Neuronal stem cell (in vitro differentiated cells): Measurements from ENCODE around the gene GSTM4.

Experiments
- DNase-seq: peaks from one replicate; pipeline ENCODE4 v3.0.0-alpha.2; 2013; ENCODE audit warnings: low spot score
- H2AFZ ChIP-seq: one replicate; pipeline ENCODE4 v1.6.1; 2013; ENCODE audit warnings: mild to moderate bottlenecking, low read length, inconsistent platforms
- H2AK5ac ChIP-seq: 2 replicates; pipeline ENCODE4 v1.6.1; 2013; ENCODE audit warnings: low read depth, mild to moderate bottlenecking, inconsistent platforms, low read length, moderate library complexity, mixed read lengths
- H2BK120ac ChIP-seq: 2 replicates; pipeline ENCODE4 v1.6.1; 2013; ENCODE audit warnings: low read depth, mild to moderate bottlenecking, inconsistent platforms, low read length, moderate library complexity, mixed read lengths
- H2BK12ac ChIP-seq: one replicate; pipeline ENCODE4 v1.6.1; 2013; ENCODE audit warnings: low read length, inconsistent platforms
- H2BK15ac ChIP-seq: 2 replicates; pipeline ENCODE4 v1.6.1; 2013; ENCODE audit warnings: mild to moderate bottlenecking, low read length, inconsistent platforms, mixed read lengths
- H2BK5ac ChIP-seq: one replicate; pipeline ENCODE4 v1.6.1; 2013; ENCODE audit warnings: inconsistent platforms, mild to moderate bottlenecking, low read length, moderate library complexity
- H3K14ac ChIP-seq: one replicate; pipeline ENCODE4 v1.6.1; 2013; ENCODE audit warnings: low read length, inconsistent platforms
- H3K18ac ChIP-seq: 2 replicates; pipeline ENCODE4 v1.6.1; 2013; ENCODE audit warnings: low read length, inconsistent platforms
- H3K23ac ChIP-seq: 2 replicates; pipeline ENCODE4 v1.6.1; 2013; ENCODE audit warnings: low read depth, mild to moderate bottlenecking, mixed read lengths, low read length, inconsistent platforms; ENCODE audit not compliant: poor library complexity
- H3K27ac ChIP-seq: replicated peaks from 3 replicates; pipeline ENCODE4 v1.5.1; 2013; ENCODE audit warnings: low read length, inconsistent platforms
- H3K27me3 ChIP-seq, 3 experiments: 2 replicates each; pipeline ENCODE4 v1.6.1; 2013; ENCODE audit warnings: low read length in 3 of 3, mild to moderate bottlenecking in 2 of 3, inconsistent platforms in 1 of 3, low read depth in 1 of 3, mixed read lengths in 1 of 3, moderate library complexity in 1 of 3; ENCODE audit not compliant: control insufficient read depth in 3 of 3, insufficient read depth in 3 of 3
- H3K36me3 ChIP-seq, 2 donors: replicated peaks in 1 of 2; 2 replicates each; pipeline ENCODE4 v1.6.1; 2013; ENCODE audit warnings: low read length in 2 of 2; ENCODE audit not compliant: control insufficient read depth in 2 of 2, insufficient read depth in 2 of 2
- H3K4ac ChIP-seq: 2 replicates; pipeline ENCODE4 v1.6.1; 2013; ENCODE audit warnings: inconsistent platforms, mild to moderate bottlenecking, low read length, moderate library complexity
- H3K4me1 ChIP-seq, 2 donors: 1 replicate in 1 of 2; 2 replicates in 1 of 2; pipeline ENCODE4 v1.6.1; 2013; ENCODE audit warnings: low read length in 2 of 2, low read depth in 1 of 2; ENCODE audit not compliant: control insufficient read depth in 2 of 2, insufficient read depth in 1 of 2
- H3K4me2 ChIP-seq: one replicate; pipeline ENCODE4 v1.6.1; 2013; ENCODE audit warnings: mild to moderate bottlenecking, low read length, inconsistent platforms; ENCODE audit not compliant: insufficient read depth, poor library complexity, severe bottlenecking
- H3K4me3 ChIP-seq, 2 donors: 2 replicates each; pipeline ENCODE4 v1.5.1; 2013; ENCODE audit warnings: low read length in 2 of 2, mild to moderate bottlenecking in 2 of 2, inconsistent platforms in 1 of 2, moderate library complexity in 1 of 2
- H3K79me1 ChIP-seq: one replicate; pipeline ENCODE4 v1.6.1; 2013; ENCODE audit warnings: low read depth, mild to moderate bottlenecking, inconsistent platforms, low read length, moderate library complexity
- H3K9ac ChIP-seq: one replicate; pipeline ENCODE4 v1.6.1; 2013; ENCODE audit warnings: mild to moderate bottlenecking, low read depth, low read length, inconsistent platforms; ENCODE audit not compliant: poor library complexity
- H3K9me3 ChIP-seq, 2 donors: replicated peaks in 1 of 2; 2 replicates each; pipeline versions ENCODE3 to v1.6.1; 2013; ENCODE audit warnings: low read length in 2 of 2, mild to moderate bottlenecking in 2 of 2, inconsistent platforms in 1 of 2, low read depth in 1 of 2, mixed read lengths in 1 of 2, moderate library complexity in 1 of 2; ENCODE audit not compliant: control insufficient read depth in 2 of 2, insufficient read depth in 1 of 2
- H4K8ac ChIP-seq: one replicate; pipeline ENCODE4 v1.6.1; 2013; ENCODE audit warnings: low read depth, mild to moderate bottlenecking, inconsistent platforms, low read length, moderate library complexity
- H4K91ac ChIP-seq: one replicate; pipeline ENCODE4 v1.6.1; 2013; ENCODE audit warnings: low read length, low read depth, mild to moderate bottlenecking, inconsistent platforms; ENCODE audit not compliant: poor library complexity
- WGBS, 2 donors: extraction: QIAGEN DNeasy Blood & Tissue Kit; methylation state at CpG; one replicate each; pipeline ENCODE4 v1.1.7; 2013; ENCODE audit warnings: missing lambda C conversion rate in 2 of 2, mixed read lengths in 1 of 2; ENCODE audit not compliant: insufficient read length in 2 of 2, insufficient replicate concordance in 1 of 2; ENCODE audit errors: extremely low coverage in 2 of 2; 5-methylcytosine and 5-hydroxymethylcytosine counted together

Gene GSTM4

GRCh38 chr1:109611308-109611990 is 44.5 kb upstream of the GSTM4 start:
- Histone ChIP-seq H2BK5ac (no peak overlapping the region), H3K4me3 (no peak overlapping the region), H4K91ac (no peak overlapping the region), H3K9me3 (no peaks in the 10 kb centered on the region), H3K4me1 (peaks cover 5 to 6% of the 10 kb centered on the region in 2 donors), H3K9ac (no peak overlapping the region), H3K4ac (no peak overlapping the region), H3K4me2 (no peak overlapping the region), H3K79me1 (no peaks in the 10 kb centered on the region), H3K27ac (no peak overlapping the region), H2AFZ (no peak overlapping the region), H2BK15ac (no peak overlapping the region), H2BK120ac (no peak overlapping the region), H3K36me3 (no peaks in the 10 kb centered on the region), H3K23ac (no peak overlapping the region), H3K27me3 (no peaks in the 10 kb centered on the region), H3K14ac (no peak overlapping the region), H3K18ac (no peak overlapping the region), H4K8ac (no peak overlapping the region), H2AK5ac (peak overlapping the region; percentile 60), H2BK12ac (no peak overlapping the region)
- DNase-seq = no peak
- WGBS, 2 donors = no CpG with 5 or more reads among the region's 13 CpGs

GRCh38 chr1:109613361-109614147 is 42.3 kb upstream of the GSTM4 start:
- DNase-seq = no peak
- no peaks in the 10 kb centered on the region for H3K79me1 ChIP-seq
- no peak overlapping the region for H2BK12ac ChIP-seq
- no peak overlapping the region for H2BK15ac ChIP-seq
- H2AK5ac ChIP-seq = no peak overlapping the region
- no peak overlapping the region for H2BK120ac ChIP-seq
- H3K23ac ChIP-seq = no peak overlapping the region
- no peak overlapping the region for H3K4me2 ChIP-seq
- peaks cover 14 to 22% of the 10 kb centered on the region in 2 donors for H3K4me1 ChIP-seq
- H3K14ac ChIP-seq = no peak overlapping the region
- no CpG with 5 or more reads among the region's 7 CpGs for WGBS, 2 donors
- no peak overlapping the region for H3K9ac ChIP-seq
- no peak overlapping the region for H2BK5ac ChIP-seq
- no peaks in the 10 kb centered on the region for H3K9me3 ChIP-seq
- no peak overlapping the region for H3K4me3 ChIP-seq
- no peak overlapping the region for H3K27ac ChIP-seq
- H4K8ac ChIP-seq = no peak overlapping the region
- no peaks in the 10 kb centered on the region for H3K36me3 ChIP-seq
- H2AFZ ChIP-seq = no peak overlapping the region
- H3K18ac ChIP-seq = no peak overlapping the region
- H3K4ac ChIP-seq = no peak overlapping the region
- H4K91ac ChIP-seq = no peak overlapping the region
- no peaks in the 10 kb centered on the region for H3K27me3 ChIP-seq

- no CpG with 5 or more reads among the region's 3 CpGs for WGBS, 2 donors
- no peak overlapping the region for H3K4me2 ChIP-seq
- H2BK120ac ChIP-seq = no peak overlapping the region
- no peak for DNase-seq
- H3K23ac ChIP-seq = no peak overlapping the region
- no peak overlapping the region for H2AK5ac ChIP-seq
- no peak overlapping the region for H2BK5ac ChIP-seq
- H3K27me3 ChIP-seq = no peaks in the 10 kb centered on the region
- no peak overlapping the region for H3K18ac ChIP-seq
- H3K79me1 ChIP-seq = no peaks in the 10 kb centered on the region
- no peak overlapping the region for H3K27ac ChIP-seq
- peaks cover 16 to 31% of the 10 kb centered on the region in 2 donors for H3K4me1 ChIP-seq
- no peak overlapping the region for H3K4me3 ChIP-seq
- peak overlapping the region; percentile 56 for H2AFZ ChIP-seq
- no peaks in the 10 kb centered on the region for H3K36me3 ChIP-seq
- no peak overlapping the region for H3K9ac ChIP-seq
- no peak overlapping the region for H3K4ac ChIP-seq
- H2BK12ac ChIP-seq = no peak overlapping the region
- no peak overlapping the region for H4K8ac ChIP-seq
- H2BK15ac ChIP-seq = no peak overlapping the region
- no peak overlapping the region for H3K14ac ChIP-seq
- no peak overlapping the region for H4K91ac ChIP-seq
- H3K9me3 ChIP-seq = no peaks in the 10 kb centered on the region
Observed at GRCh38 chr1:109615879-109616278, 40.0 kb upstream of the GSTM4 start.

GRCh38 chr1:109616391-109616790 is 39.5 kb upstream of the GSTM4 start:
- H3K79me1 ChIP-seq = peaks cover 3% of the 10 kb centered on the region
- no peak overlapping the region for H3K27ac ChIP-seq
- no peak overlapping the region for H3K4me2 ChIP-seq
- H2AFZ ChIP-seq = peak overlapping the region; percentile 56
- H3K9ac ChIP-seq = no peak overlapping the region
- no peak overlapping the region for H3K4ac ChIP-seq
- WGBS, 2 donors = no CpG with 5 or more reads among the region's 3 CpGs
- DNase-seq = no peak
- no peaks in the 10 kb centered on the region for H3K27me3 ChIP-seq
- H2BK15ac ChIP-seq = no peak overlapping the region
- H3K14ac ChIP-seq = no peak overlapping the region
- H2BK5ac ChIP-seq = no peak overlapping the region
- no peak overlapping the region for H2BK12ac ChIP-seq
- H3K23ac ChIP-seq = no peak overlapping the region
- H3K4me1 ChIP-seq = peaks cover 17 to 35% of the 10 kb centered on the region in 2 donors
- H3K18ac ChIP-seq = no peak overlapping the region
- no peak overlapping the region for H4K91ac ChIP-seq
- no peak overlapping the region for H4K8ac ChIP-seq
- no peak overlapping the region for H2BK120ac ChIP-seq
- no peak overlapping the region for H3K4me3 ChIP-seq
- H3K9me3 ChIP-seq = no peaks in the 10 kb centered on the region
- H3K36me3 ChIP-seq = no peaks in the 10 kb centered on the region
- no peak overlapping the region for H2AK5ac ChIP-seq
